HUDEP-2 (cell line): ENCODE results near the gene SVEP1.
"Not testable (repeated sequence)": the region's sequence is repeated elsewhere in the genome, so short reads cannot be mapped to it uniquely, and the experiment has no call there.

Experiments used
- DNase-seq, 76 experiments: peaks; one replicate each; lab custom pipeline; 2025; ENCODE audit not compliant: unreplicated experiment in 76 of 76; lab: John Stamatoyannopoulos, UW

Gene SVEP1

DNA sequence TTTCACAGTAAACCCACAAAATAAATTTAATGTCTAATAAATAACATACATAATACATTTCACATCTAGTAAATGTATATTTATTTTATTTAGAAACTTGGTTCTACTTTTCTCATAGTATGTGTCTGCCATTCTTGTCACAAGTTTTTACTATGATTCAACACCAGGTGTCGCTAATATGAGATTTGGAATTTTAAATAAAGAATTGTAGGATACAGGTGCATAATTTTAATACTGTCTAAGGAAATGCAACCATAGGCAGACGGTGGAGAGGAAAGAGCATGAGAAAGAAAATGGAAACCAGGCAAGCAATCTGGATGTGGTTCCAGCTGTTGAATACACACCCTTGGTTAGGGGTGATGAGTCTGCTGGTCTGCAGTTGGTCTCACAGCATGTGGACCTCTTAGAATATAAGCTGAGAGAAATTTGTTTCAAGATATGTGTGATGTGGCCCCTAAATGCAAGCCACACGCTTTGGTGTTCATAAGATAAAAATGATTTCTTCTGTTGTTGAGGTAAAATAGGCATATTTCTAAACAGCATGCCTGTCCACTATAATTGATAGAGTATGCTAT lies 127.2 kb downstream of the SVEP1 start:
- DNase-seq: peak in 1 of 76 experiments; percentile 9

DNA sequence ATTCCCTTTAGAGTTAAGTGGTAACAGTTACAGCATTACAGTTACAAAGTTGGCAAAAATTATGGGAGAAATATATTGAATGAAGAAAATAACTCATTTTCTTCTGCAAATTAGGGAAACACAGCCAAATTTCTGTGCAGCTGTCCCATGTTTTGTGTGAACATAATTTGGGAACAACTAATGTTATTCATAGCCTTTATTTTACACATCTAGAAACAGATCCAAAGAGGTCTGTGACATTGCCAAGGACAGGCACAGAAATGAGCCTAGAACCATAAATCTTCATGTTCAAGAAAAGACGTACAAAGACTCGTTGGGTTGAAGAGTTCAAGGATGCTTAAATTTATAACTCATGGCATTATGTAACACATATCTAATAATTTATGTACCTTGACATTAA lies 127.8 kb downstream of the SVEP1 start:
- DNase-seq: no peak

DNA sequence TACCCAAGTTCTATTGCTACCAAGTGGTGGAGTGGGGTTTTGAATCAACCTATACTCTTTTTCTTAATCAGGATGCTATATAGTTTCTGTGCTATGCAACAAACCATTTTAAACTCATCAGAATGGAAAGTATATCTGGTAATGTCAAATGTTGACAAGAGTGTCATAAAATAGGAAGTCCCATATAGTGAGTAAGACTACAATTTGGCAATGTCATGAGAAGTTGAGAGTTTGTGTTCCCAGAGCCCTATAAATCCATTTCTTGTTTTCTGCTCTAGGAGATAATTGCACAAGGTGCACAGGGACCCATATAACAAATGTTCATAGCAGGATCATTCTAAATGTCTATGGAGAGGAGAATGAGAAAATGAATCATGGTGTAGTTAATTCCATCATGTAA lies 132.1 kb downstream of the SVEP1 start:
- no peak for DNase-seq

DNA sequence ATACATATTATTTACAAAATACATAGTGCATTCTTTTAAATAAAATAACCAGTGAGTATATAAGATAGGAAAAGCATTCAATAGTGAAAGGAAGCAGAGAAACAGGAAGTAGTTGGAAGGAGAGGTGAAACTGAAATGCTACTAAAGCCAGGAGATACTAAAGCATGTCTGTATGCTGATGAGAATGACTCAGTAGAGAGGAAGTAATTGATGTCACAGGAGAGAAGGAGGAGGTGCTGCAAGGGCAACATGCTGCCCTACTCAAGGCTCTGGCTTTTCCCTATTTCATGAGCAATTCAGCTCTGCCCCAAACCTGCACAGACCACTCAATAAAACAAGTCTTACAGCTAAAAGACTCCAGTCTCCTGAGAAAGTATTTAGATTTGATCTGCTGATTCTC lies 133.4 kb downstream of the SVEP1 start:
- DNase-seq: no peak

DNA sequence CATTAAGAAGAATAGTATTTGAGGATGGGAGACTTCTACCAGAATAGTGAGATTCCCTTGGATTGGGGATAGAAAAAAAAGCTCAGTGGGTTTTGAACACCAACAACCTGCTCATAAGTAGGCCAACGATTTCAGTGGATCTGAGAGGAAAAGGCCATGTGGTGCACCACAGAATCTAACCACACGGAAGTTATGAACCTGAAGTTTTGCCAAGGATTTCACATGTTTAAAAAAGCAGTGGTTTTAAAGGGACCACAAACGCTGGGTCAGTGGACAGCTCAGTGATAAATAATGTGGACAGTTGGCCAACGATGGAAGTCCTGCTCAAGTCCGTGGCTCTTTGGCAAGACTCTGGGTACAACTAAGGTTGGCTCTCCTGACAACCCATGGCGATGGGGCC lies 134.6 kb downstream of the SVEP1 start:
- no peak for DNase-seq

DNA sequence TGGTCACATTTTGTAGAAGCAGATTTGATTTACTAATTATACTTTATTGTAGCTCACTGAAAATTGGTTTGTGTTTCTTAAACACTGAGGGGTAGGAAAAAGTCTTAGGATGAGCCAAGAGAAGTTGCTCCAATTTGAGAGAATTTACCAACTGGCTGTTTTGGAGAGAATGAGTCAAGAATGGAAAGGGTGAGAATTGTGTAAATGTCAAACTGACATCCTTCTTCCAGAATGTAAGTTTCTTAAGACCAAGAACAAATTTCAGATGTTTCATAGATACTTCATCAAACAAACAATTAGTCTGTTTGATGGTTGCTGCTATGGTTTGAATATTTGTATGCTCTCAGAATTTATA lies 135.7 kb downstream of the SVEP1 start:
- DNase-seq: no peak

DNA sequence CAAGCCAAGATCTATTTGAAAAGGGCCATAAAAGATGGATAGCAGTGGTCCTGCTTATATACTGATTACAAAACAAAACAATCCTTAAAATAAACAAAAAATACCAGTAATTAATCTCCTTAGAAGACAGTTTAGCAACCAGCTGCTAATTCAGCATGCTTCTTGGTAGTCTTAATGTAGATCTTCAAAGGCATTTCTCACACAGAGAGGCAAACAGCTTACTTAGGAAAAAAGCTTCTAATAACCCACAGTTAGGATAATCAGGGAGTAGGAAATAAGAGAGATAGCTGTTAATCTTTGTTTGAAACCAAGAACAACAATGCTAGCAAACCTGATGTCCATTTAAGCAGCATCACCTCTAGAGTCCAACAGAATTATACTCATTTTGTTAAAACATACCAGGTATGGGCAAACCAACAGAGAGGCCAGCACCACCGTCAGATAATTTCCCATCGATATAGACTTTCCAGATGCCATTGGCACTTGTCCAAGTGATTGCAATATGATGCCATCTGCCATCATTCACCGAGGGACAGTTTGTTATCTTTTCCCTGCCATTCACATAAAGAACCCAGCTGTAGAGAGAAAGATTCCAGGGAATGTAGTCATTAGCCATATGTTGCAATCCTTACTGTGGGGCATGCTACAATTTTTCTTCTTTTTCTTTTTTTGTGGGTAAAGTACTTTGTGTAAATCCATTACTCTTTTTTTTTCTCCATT lies 136.2 kb downstream of the SVEP1 start:
- DNase-seq: peak in 4 of 76 experiments; percentile 3 to 20 (median 7)

DNA sequence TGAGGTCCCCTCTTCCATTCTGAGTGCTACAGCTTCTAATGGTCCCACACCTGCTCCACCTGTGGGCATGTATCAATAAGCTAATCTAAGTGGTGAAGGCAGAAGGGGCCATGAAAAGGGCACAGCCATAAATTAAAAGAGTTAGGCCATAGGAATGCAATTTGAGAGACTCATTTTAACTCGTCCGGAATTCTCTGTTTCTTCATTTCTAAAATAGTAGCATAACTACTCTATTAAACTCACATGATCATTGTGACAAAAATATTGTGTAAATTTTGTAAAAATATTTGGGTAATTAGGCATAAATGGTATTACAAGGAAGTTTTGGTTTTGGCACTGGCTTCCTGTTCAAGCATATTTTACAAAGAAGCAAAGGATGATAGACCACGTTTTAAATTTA lies 138.7 kb downstream of the SVEP1 start:
- no peak for DNase-seq

DNA sequence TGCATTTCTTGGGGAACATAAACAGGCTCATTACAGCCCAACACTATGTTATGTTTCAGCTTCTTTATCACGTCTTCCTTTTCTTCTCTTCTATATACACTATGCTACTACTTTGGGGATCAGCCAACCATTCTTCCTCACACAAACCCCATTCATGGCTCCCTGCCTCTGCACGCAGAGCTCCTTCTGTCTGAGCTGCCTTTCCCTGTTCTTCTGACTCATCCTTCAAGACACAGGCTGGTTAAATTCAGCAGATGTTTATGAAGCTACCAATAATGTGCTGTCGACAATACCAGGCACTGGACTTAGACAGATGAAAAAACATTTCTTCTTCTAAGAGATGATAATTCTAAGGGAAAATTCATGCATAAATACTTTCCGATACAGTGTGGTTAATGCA lies 139.4 kb downstream of the SVEP1 start:
- DNase-seq: no peak

DNA sequence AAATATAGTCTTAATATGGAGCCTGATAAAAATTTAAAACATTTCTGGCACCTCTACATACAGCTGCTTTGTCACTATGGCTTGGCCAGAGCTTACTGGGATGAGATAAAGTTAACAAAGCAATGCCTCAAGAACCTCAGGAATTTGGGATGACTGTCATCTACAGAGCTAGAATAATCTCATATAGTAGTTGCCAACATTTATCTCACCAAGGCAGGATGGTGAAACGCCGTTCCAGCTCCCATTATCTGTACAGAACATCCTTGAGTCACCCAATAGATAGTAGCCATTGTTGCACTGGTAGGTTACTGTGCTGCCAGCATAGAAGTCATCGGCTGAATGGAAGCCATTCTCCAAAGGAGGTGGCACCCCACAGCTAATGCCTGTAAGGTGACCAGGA lies 147.3 kb downstream of the SVEP1 start:
- DNase-seq: peak in 74 of 76 experiments; percentile 29 to 95 (median 70)

DNA sequence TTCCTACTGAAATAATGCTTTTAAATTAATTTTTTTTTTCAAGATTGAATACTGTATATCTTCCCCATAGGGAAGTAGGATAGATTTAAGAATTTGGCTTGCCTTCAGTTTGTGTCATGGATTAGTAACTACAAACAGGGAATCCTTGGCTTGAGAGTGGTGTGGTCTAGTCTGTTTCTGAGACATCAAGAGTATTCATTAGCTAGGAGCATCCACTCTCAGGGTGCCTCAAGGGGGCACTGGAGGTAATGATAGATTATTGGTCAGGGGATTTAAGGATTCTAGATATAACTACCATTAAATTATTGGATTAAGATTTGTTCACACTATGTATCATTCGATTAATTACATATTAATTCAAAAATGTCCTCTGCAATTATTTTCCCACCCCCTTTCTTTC lies 150.1 kb downstream of the SVEP1 start:
- DNase-seq: no peak

DNA sequence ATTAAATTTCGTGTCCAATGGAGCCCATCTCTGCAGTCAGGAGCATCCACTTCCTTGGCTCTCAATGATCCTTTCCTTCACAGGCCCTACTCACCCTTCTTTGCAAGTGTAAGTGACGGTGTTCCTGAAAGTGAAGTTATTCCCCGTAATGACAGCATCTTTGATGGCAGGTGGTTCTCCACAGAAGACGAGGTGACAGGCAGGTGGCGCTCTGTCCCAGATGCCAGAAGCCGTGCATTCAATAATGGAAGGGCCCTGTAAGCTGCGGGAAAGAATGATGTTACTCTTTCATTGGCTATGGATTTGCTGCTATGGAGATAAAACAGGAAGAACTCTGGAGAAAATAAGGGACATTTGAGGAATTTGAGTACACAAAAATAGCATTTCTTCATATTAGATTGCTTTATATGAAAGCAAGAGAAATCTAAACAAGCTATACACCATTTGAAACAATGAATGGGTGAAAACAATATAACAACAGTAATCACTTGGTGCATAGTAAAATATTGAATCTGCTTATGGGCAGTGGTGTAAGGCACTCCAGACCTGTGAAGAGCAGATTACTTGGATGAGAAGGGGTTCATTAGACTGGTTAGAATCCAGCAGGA lies 151.9 kb downstream of the SVEP1 start:
- DNase-seq: peak in 46 of 76 experiments; percentile 2 to 55 (median 26)

DNA sequence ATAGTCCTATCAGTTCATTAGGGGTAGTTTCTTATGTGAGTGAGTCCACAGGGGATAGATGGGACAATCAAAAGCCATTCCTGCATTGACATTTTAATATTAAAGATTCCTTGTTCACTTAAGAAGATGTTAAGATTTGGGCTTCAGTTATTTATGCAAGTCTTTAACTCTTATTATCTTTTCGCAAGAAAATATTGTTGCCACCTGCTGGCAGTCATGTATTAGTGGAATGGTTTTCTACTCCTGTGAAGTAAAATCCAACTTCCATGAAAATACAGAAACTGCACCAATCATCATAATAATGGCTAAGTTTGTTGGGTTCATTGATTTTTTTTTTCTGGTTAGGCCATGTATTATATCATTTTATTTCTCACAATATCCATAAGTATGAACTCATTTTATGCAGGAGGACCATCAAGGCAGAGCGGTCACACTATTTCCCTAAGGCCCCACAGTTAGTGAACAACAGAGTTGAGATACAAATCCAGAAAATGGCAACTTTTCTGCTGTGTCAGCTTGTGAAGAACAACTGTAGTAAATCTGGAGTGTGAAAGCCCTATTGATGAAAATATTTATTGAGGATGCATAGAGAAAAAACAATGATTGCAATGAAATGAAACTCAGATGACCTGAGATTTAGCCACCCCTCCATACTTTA lies 153.4 kb downstream of the SVEP1 start:
- DNase-seq: peak in 1 of 76 experiments; percentile 3

DNA sequence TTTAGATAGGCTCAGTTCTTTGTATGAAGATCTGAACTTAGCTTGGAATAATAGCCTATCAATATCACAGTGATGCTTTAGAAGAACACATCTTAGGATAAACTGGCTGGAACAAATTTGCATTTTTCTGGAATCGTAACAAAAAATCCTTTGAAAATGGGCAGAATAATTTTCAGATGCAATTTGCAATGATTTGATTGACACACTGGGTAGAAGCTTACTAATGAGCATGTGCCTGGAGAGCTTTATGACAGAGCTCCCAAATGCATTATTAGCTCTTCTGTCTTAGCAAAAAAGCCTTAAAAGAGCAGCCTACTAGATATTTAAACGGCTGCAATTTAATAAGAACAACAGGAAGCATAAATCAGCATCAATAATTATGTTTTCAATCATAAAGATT lies 165.1 kb downstream of the SVEP1 start:
- no peak for DNase-seq

DNA sequence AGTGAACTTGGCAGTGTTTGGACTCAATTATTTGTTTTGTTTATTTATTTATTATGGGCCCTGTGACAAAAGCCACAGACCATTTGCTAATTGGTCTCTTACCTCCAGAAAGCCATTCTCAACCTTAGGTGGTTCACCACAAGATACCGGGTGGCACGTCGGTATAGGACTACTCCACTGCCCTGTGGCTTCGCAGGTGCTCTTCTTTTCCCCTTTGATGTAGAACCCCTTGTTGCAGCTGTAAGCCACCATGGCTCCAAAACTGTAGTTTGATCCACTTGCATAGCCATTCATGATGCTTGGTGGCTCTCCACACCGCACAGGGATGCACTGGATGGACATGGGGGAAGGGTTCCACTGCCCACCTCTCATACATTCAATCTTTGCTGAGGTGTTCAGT lies 168.6 kb downstream of the SVEP1 start:
- DNase-seq: no peak

DNA sequence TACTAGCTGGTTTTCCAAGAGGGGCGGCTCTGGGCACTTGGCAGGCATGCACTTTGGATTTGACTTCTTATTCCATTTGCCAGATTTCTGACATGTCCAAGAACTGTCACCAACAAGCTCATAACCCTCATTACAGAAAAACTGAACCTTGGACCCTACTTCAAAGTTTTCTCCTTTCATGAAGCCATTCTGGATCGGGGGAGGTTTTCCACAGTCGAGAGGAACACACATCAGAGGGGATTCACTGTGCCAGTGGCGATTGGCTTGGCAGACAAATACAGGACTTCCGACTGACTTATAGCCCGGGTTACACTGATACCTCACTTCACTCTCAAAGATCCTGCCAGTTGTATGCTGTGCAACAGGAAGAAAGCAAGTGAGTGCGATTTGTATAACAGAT lies 170.9 kb downstream of the SVEP1 start:
- no peak for DNase-seq

DNA sequence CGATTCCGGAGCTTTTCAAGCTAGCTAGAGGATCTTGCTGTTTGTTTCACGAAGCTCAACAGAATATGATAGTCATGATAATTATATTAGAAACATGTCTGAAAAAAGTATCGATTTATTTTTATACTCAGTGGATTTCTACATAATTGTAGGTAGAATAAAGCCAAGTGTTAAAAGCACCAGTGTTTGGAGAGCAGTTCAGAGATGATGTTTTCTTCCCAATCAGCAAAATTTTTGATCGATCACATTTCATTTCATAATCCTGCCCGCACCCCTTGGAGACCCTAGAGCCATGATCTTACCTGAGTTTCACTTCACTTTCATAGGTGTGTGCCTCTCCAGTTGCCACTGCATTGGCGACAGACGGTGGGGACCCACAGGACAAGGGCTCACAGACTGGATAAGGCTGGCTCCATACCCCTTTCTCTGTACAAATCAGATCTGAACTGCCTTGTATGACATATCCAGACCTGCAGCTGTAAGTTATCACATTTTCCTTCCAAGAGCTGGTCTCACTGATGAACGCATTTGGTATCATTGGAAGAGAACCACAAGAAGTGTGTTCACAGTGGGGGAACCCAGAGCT lies 173.6 kb downstream of the SVEP1 start:
- DNase-seq: no peak

DNA sequence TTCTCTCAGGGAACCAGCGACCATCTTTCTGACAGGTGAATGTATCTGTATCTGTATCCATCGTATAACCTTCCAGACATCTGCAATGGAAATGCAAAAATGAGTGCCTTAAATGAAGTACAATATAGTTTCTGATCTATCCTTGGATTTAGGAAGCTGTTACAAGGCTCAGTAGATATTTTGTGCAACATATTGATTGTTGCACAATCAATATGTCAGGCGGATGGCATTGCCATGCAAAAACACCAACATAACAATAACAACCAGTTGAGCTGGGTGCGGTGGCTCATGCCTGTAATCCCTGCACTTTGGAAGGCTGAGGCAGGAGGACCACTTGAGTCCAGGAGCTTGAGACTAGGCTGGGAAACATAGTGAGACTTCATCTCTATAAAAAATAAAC lies 175.1 kb downstream of the SVEP1 start:
- no peak for DNase-seq

DNA sequence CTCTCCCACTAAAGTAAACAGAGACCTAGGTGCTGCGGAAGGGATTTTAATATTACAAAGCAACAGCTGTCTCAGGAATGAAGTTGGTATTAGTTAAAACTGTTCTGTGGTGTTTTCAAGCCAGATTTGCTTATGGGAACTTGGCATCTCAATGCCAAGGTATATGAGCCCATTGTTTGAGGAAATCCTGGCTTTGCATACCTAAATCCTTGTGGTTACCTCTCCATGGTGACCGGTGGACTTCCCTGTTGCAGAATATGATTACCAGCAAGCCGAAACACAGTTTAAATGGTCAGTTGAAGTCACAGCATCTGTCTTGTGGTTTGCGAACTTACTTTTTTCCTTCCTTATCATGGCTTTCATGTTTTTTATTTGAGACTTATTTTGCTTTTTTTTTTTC lies 179.6 kb downstream of the SVEP1 start:
- DNase-seq: no peak

DNA sequence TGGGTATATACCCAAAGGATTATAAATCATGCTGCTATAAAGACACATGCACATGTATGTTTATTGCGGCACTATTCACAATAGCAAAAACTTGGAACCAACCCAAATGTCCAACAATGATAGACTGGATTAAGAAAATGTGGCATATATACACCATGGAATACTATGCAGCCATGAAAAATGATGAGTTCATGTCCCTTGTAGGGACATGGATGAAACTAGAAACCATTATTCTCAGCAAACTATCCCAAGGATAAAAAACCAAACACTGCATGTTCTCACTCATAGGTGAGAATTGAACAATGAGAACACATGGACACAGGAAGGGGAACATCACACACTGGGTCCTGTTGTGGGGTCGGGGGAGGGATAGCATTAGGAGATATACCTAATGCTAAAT lies 180.5 kb downstream of the SVEP1 start:
- DNase-seq: not testable (repeated sequence)

DNA sequence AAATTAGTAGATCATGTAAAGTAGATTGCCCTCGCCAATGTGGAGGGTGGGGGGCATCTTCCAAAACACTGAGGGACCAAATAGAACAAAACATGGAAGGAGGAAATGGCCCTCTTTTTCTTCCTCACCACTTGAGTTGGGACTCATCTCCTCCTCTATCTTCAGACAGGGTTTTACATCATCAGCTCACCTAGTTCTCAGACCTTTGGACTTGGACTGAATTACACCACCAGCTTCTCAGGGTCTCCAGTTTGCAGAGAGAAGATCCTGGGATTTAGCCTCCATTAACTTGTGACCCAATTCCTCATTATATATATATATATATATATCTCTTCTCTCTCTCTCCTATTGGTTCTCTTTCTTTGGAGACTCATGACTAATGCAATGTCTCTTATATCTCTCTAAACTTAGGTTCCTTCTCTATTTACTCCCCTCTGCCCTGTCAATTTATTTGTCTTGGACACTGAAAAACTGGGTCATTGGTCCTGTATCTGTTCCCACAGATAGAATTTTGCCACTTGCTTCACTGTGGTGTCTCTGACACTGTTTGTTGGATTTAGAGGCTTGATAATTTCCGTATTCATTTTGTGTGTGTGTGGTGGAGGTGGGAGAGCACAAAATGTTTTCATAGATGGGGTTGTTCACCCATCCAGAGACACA lies 187.6 kb downstream of the SVEP1 start:
- no peak for DNase-seq
